ENCODE measurements around the gene UBE2I.

UBE2I gene

GRCh38 chr16:1346422-1347285 lies 37.2 kb downstream of the UBE2I start:
- Histone ChIP-seq H3K27ac (ENCODE audit: low read length) (no peak overlapping the region), H3K79me2 (ENCODE audit: low read length) (peaks cover 18% of the 10 kb centered on the region), H3K9ac (ENCODE audit: low read length) (no peak overlapping the region), H3K4me3 (ENCODE audit: low read length) (no peak overlapping the region), H4K20me1 (ENCODE audit: insufficient read depth, low read length) (no peaks in the 10 kb centered on the region), H2AFZ (ENCODE audit: low read depth, low read length) (no peak overlapping the region), H3K9me3 (ENCODE audit: insufficient read depth, low read length) (no peaks in the 10 kb centered on the region), H3K27me3 (ENCODE audit: low read depth, low read length) (no peaks in the 10 kb centered on the region), H3K4me1 (ENCODE audit: low read length) (peaks cover 18% of the 10 kb centered on the region; the same call in 1 of the 2 replicates), H3K4me2 (ENCODE audit: low read length) (no peak overlapping the region), H3K36me3 (replicated peaks; ENCODE audit: low read depth, low read length) (no peaks in the 10 kb centered on the region)
- TF ChIP-seq CTCF (IDR thresholded peaks at IDR 0.05; ENCODE audit: low read depth, low read length) (no peak), EZH2phosphoT487 (IDR thresholded peaks at IDR 0.05; ENCODE audit: low read depth) (no peak)

GRCh38 chr16:1347286-1347855 lies 37.9 kb downstream of the UBE2I start:
- Histone ChIP-seq H3K36me3 (replicated peaks; ENCODE audit: low read depth, low read length) (no peaks in the 10 kb centered on the region), H4K20me1 (ENCODE audit: insufficient read depth, low read length) (no peaks in the 10 kb centered on the region), H3K27me3 (ENCODE audit: low read depth, low read length) (no peaks in the 10 kb centered on the region), H3K79me2 (ENCODE audit: low read length) (peaks cover 24% of the 10 kb centered on the region), H3K9me3 (ENCODE audit: insufficient read depth, low read length) (no peaks in the 10 kb centered on the region), H3K4me2 (ENCODE audit: low read length) (no peak overlapping the region), H2AFZ (ENCODE audit: low read depth, low read length) (no peak overlapping the region), H3K4me3 (ENCODE audit: low read length) (no peak overlapping the region), H3K9ac (ENCODE audit: low read length) (no peak overlapping the region), H3K4me1 (ENCODE audit: low read length) (peaks cover 13% of the 10 kb centered on the region; the same call in 1 of the 2 replicates), H3K27ac (ENCODE audit: low read length) (no peak overlapping the region)
- TF ChIP-seq CTCF (IDR thresholded peaks at IDR 0.05; ENCODE audit: low read depth, low read length): no peak
- TF ChIP-seq EZH2phosphoT487 (IDR thresholded peaks at IDR 0.05; ENCODE audit: low read depth): no peak

GRCh38 chr16:1347962-1348361 lies 38.5 kb downstream of the UBE2I start:
- H4K20me1 ChIP-seq (ENCODE audit: insufficient read depth, low read length): no peaks in the 10 kb centered on the region
- no peak overlapping the region for H3K27ac ChIP-seq (ENCODE audit: low read length)
- H3K36me3 ChIP-seq (replicated peaks; ENCODE audit: low read depth, low read length): no peaks in the 10 kb centered on the region
- TF ChIP-seq EZH2phosphoT487 (IDR thresholded peaks at IDR 0.05; ENCODE audit: low read depth): no peak
- no peak for TF ChIP-seq CTCF (IDR thresholded peaks at IDR 0.05; ENCODE audit: low read depth, low read length)
- H3K9me3 ChIP-seq (ENCODE audit: insufficient read depth, low read length): no peaks in the 10 kb centered on the region
- H3K4me3 ChIP-seq (ENCODE audit: low read length): no peak overlapping the region
- H3K27me3 ChIP-seq (ENCODE audit: low read depth, low read length): no peaks in the 10 kb centered on the region
- no peak overlapping the region for H3K9ac ChIP-seq (ENCODE audit: low read length)
- H2AFZ ChIP-seq (ENCODE audit: low read depth, low read length): no peak overlapping the region
- H3K79me2 ChIP-seq (ENCODE audit: low read length): peaks cover 30% of the 10 kb centered on the region
- peaks cover 13% of the 10 kb centered on the region for H3K4me1 ChIP-seq (ENCODE audit: low read length)
- H3K4me2 ChIP-seq (ENCODE audit: low read length): no peak overlapping the region

GRCh38 chr16:1348441-1348840 lies 39.0 kb downstream of the UBE2I start:
- Histone ChIP-seq H4K20me1 (ENCODE audit: insufficient read depth, low read length) (no peaks in the 10 kb centered on the region), H3K9ac (ENCODE audit: low read length) (no peak overlapping the region), H3K4me3 (ENCODE audit: low read length) (no peak overlapping the region), H3K79me2 (ENCODE audit: low read length) (peaks cover 34% of the 10 kb centered on the region), H2AFZ (ENCODE audit: low read depth, low read length) (no peak overlapping the region), H3K27me3 (ENCODE audit: low read depth, low read length) (no peaks in the 10 kb centered on the region), H3K9me3 (ENCODE audit: insufficient read depth, low read length) (no peaks in the 10 kb centered on the region), H3K4me1 (ENCODE audit: low read length) (peaks cover 13% of the 10 kb centered on the region), H3K36me3 (replicated peaks; ENCODE audit: low read depth, low read length) (no peaks in the 10 kb centered on the region), H3K27ac (ENCODE audit: low read length) (no peak overlapping the region), H3K4me2 (ENCODE audit: low read length) (no peak overlapping the region)
- no peak for TF ChIP-seq CTCF (IDR thresholded peaks at IDR 0.05; ENCODE audit: low read depth, low read length)
